Thyroid gland (tissue), 4 donors: ENCODE results near the gene ATAD3A. TPM values are rescaled to one million over a fixed set of nuclear protein-coding genes. Genes with fewer than 3 reads are reported as not detected.
A peak's percentile ranks its signal among the peaks of the same experiment; 100 is the strongest.
"Not testable (repeated sequence)": the region's sequence is repeated elsewhere in the genome, so short reads cannot be mapped to it uniquely, and the experiment has no call there.

Experiments used
- DNase-seq, 2 donors: peaks; one replicate each; pipeline ENCODE4 v3.0.0-alpha.2; 2019
- H3K27ac ChIP-seq, 3 donors: fragments of 200-600 bp; sonication (generic); 1 replicate in 2 of 3; 2 replicates in 1 of 3; pipeline ENCODE4 v1.5.1; 2016 to 2019; ENCODE audit warnings: mild to moderate bottlenecking in 1 of 3, moderate library complexity in 1 of 3
- H3K27me3 ChIP-seq: fragments of 200-600 bp; sonication (generic); one replicate; pipeline ENCODE4 v1.5.1; 2019
- H3K36me3 ChIP-seq, 2 donors: fragments of 200-600 bp; sonication (generic); one replicate each; pipeline ENCODE4 v1.5.1; 2016 to 2019
- H3K4me1 ChIP-seq, 2 donors: fragments of 200-600 bp; sonication (generic); one replicate each; pipeline ENCODE4 v1.5.1; 2017 to 2019
- H3K4me3 ChIP-seq, 3 donors: fragments of 200-600 bp; sonication (generic); replicated peaks in 1 of 3; 1 replicate in 2 of 3; 2 replicates in 1 of 3; pipeline ENCODE4 v1.5.1; 2016; ENCODE audit warnings: mild to moderate bottlenecking in 1 of 3
- H3K9me3 ChIP-seq: fragments of 200-600 bp; sonication (generic); one replicate; pipeline ENCODE4 v1.5.1; 2017
- CTCF ChIP-seq, 6 experiments: fragments of 200-600 bp in 3 of 6; fragments of 450-650 bp in 3 of 6; sonication (generic) in 3 of 6; IDR thresholded peaks; one replicate each; pipeline ENCODE4 v1.5.1; 2016 to 2019; ENCODE audit warnings: antibody characterized with exemption in 6 of 6, mild to moderate bottlenecking in 2 of 6, inconsistent platforms in 1 of 6, moderate library complexity in 1 of 6
- POLR2A ChIP-seq, 2 donors: fragments of 450-650 bp; IDR thresholded peaks; one replicate each; pipeline ENCODE4 v1.6.1; 2017; ENCODE audit warnings: antibody characterized with exemption in 2 of 2, mild to moderate bottlenecking in 2 of 2, moderate library complexity in 1 of 2
- WGBS, 2 donors: methylation state at CpG; one replicate each; pipeline ENCODE4 v1.1.5; 2017; 5-methylcytosine and 5-hydroxymethylcytosine counted together
- intact Hi-C: fragments of 100-400 bp; cut with DNase I; formaldehyde crosslinking; loops from one replicate; pipeline ENCODE4 v1.15.1; 2023
- total RNA-seq, 4 donors: library from RNA; depleted of rRNA; stranded (reverse); fragments of >200 nt; gene quantifications; one replicate each; pipeline ENCODE4 v1.2.3, GENCODE V29; 2016

Gene ATAD3A
- total RNA-seq, 4 donors from 2014 or later = 21.6 to 34.2 (median 28.5) TPM

- DNase-seq = peak; percentile 64 to 68
- H3K36me3 ChIP-seq, H3K9me3 ChIP-seq, H3K27me3 ChIP-seq, H3K4me3 ChIP-seq, intact Hi-C loops: not testable (repeated sequence)
- peak overlapping the region; percentile 67 to 81 (median 77) for H3K27ac ChIP-seq
- H3K4me1 ChIP-seq = peaks cover 0 to 13% of the 10 kb centered on the region in 2 donors
- TF ChIP-seq CTCF (IDR thresholded peaks at IDR 0.05) = peak in 4 of 6 experiments; percentile 34 to 60 (median 52)
- whole genome bisulfite sequencing, 2 donors = 10% methylated on average over 11 to 16 of the region's 22 CpGs
Measured at GRCh38 chr1:1505366-1505798, 6.6 kb upstream of the ATAD3A start.

GRCh38 chr1:1505801-1506200 lies 6.2 kb upstream of the ATAD3A start:
- peak in 1 of 2 donors; percentile 12 for DNase-seq
- H3K36me3 ChIP-seq, H3K9me3 ChIP-seq, intact Hi-C loops, H3K27me3 ChIP-seq, H3K4me3 ChIP-seq: not testable (repeated sequence)
- H3K4me1 ChIP-seq = peaks cover under 1 to 15% of the 10 kb centered on the region in 2 donors
- WGBS, 2 donors = 68 to 76% methylated on average over 5 of the region's 5 CpGs
- H3K27ac ChIP-seq = peak overlapping the region; percentile 67 to 81 (median 77)

GRCh38 chr1:1507305-1507704 lies 4.7 kb upstream of the ATAD3A start:
- Histone ChIP-seq H3K27ac (no peak overlapping the region), H3K27me3 (no peaks in the 10 kb centered on the region), H3K4me3 (no peak overlapping the region), H3K9me3 (no peaks in the 10 kb centered on the region), H3K36me3 (no peaks in the 10 kb centered on the region), H3K4me1 (peaks cover 4 to 19% of the 10 kb centered on the region in 2 donors)
- no peak for DNase-seq
- TF ChIP-seq POLR2A (IDR thresholded peaks at IDR 0.05) (no peak), CTCF (IDR thresholded peaks at IDR 0.05) (no peak)
- intact Hi-C loops = no loop called here
- WGBS, 2 donors = 94 to 97% methylated on average over 4 of the region's 4 CpGs

GRCh38 chr1:1508775-1509464 lies 3.0 kb upstream of the ATAD3A start:
- WGBS, 2 donors = 89% methylated on average over 20 of the region's 34 CpGs; no CpG with 5 or more reads in 1 of the 2 donors
- H3K4me1 ChIP-seq = peaks cover 4 to 19% of the 10 kb centered on the region in 2 donors
- H3K9me3 ChIP-seq, H3K27me3 ChIP-seq, DNase-seq, intact Hi-C loops, H3K36me3 ChIP-seq, H3K27ac ChIP-seq, H3K4me3 ChIP-seq: not testable (repeated sequence)

- H3K4me3 ChIP-seq, intact Hi-C loops, H3K27me3 ChIP-seq, H3K9me3 ChIP-seq, H3K27ac ChIP-seq, DNase-seq, H3K36me3 ChIP-seq: not testable (repeated sequence)
- peaks cover 4 to 19% of the 10 kb centered on the region in 2 donors for H3K4me1 ChIP-seq
- 93% methylated on average over 10 of the region's 21 CpGs; no CpG with 5 or more reads in 1 of the 2 donors for WGBS, 2 donors
Measured at GRCh38 chr1:1509465-1509850, 2.5 kb upstream of the ATAD3A start.

GRCh38 chr1:1510912-1511532 lies 940 bp upstream of the ATAD3A start:
- no peaks in the 10 kb centered on the region for H3K36me3 ChIP-seq
- intact Hi-C loops = no loop called here
- DNase-seq = no peak
- no peak for TF ChIP-seq CTCF (IDR thresholded peaks at IDR 0.05)
- TF ChIP-seq POLR2A (IDR thresholded peaks at IDR 0.05) = no peak
- peak overlapping the region; percentile 63 to 91 (median 90) for H3K4me3 ChIP-seq
- peaks cover 4 to 9% of the 10 kb centered on the region in 2 donors for H3K4me1 ChIP-seq
- WGBS, 2 donors = 14 to 17% methylated on average over 14 to 17 of the region's 17 CpGs
- H3K27ac ChIP-seq = peak overlapping the region; percentile 55 to 91 (median 87)
- H3K27me3 ChIP-seq = no peaks in the 10 kb centered on the region
- no peaks in the 10 kb centered on the region for H3K9me3 ChIP-seq

- intact Hi-C loops, DNase-seq, H3K27me3 ChIP-seq, H3K9me3 ChIP-seq, H3K4me1 ChIP-seq, H3K27ac ChIP-seq, H3K36me3 ChIP-seq: not testable (repeated sequence)
- peak overlapping the region in 1 of 3 donors; percentile 90 for H3K4me3 ChIP-seq
- no CpG with 5 or more reads among the region's 52 CpGs for WGBS, 2 donors
Measured at GRCh38 chr1:1512425-1512824, 463 bp downstream of the ATAD3A start.

GRCh38 chr1:1513675-1514074 lies 1.7 kb downstream of the ATAD3A start:
- H3K4me3 ChIP-seq, intact Hi-C loops, H3K27me3 ChIP-seq, DNase-seq, H3K9me3 ChIP-seq, H3K4me1 ChIP-seq, H3K27ac ChIP-seq: not testable (repeated sequence)
- H3K36me3 ChIP-seq = peaks cover 0 to 11% of the 10 kb centered on the region in 2 donors
- WGBS, 2 donors = 90 to 93% methylated on average over 12 to 16 of the region's 18 CpGs

GRCh38 chr1:1514376-1514775 lies 2.4 kb downstream of the ATAD3A start:
- H3K4me3 ChIP-seq, intact Hi-C loops: not testable (repeated sequence)
- WGBS, 2 donors = 88 to 96% methylated on average over 10 to 12 of the region's 16 CpGs

More at GRCh38 chr1:1514376-1514775, 2.4 kb downstream of the ATAD3A start:
- H3K9me3 ChIP-seq, H3K27me3 ChIP-seq, DNase-seq, H3K27ac ChIP-seq, H3K4me1 ChIP-seq: not testable (repeated sequence)
- H3K36me3 ChIP-seq = peaks cover 0 to 14% of the 10 kb centered on the region in 2 donors
